NCI-H748 (cell line): ENCODE results near the gene TAL2.
"Not testable (repeated sequence)": the region's sequence is repeated elsewhere in the genome, so short reads cannot be mapped to it uniquely, and the experiment has no call there.

ENCODE experiments used
- DNase-seq: peaks from one replicate; lab custom pipeline; 2025; ENCODE audit not compliant: unreplicated experiment; lab: John Stamatoyannopoulos, UW

The TAL2 gene

DNA sequence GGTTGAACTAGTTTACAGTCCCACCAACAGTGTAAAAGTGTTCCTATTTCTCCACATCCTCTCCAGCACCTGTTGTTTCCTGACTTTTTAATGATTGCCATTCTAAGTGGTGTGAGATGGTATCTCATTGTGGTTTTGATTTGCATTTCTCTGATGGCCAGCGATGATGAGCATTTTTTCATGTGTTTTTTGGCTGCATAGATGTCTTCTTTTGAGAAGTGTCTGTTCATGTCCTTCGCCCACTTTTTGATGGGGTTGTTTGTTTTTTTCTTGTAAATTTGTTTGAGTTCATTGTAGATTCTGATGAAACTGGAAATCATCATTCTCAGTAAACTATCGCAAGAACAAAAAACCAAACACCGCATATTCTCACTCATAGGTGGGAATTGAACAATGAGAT, 41.4 kb downstream of the TAL2 start:
- DNase-seq = not testable (repeated sequence)

DNA sequence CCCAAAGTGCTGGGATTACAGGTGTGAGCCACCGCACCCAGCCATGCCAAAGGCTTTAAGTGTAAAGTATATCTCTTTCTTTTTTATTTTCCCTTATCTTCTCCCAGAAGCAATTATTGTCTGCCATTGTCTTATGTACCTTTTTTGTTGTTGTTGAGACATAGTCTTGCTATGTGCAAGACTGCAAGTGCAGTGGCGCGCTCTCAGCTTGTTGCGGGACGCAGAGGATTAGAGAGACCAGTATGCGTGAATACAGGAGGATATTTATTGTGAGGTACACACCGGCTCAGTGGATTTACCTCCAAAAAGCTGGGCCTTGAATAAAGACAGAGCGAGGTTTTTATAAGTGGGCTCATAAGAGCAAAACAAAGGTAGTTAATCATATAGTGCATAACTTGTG, 43.9 kb downstream of the TAL2 start:
- DNase-seq = no peak

DNA sequence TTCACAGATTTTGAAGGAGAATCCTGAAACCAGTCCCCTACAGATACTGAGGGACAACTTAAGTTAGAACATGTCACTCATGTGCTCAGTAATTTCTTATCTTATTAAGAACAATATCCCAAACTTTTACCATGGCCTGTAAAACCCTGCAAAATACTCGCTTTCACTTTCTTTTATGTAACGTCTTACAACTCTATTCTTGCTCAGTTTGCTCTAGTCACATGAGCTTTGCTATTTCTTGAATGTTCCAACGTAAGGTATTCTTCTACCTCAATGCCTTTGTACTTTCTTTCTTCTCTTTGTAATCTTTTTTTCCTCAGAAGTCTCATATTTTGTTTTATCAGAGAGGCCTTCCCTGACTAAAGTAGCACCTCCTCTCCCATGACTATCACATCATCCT, 46.1 kb downstream of the TAL2 start:
- no peak for DNase-seq

DNA sequence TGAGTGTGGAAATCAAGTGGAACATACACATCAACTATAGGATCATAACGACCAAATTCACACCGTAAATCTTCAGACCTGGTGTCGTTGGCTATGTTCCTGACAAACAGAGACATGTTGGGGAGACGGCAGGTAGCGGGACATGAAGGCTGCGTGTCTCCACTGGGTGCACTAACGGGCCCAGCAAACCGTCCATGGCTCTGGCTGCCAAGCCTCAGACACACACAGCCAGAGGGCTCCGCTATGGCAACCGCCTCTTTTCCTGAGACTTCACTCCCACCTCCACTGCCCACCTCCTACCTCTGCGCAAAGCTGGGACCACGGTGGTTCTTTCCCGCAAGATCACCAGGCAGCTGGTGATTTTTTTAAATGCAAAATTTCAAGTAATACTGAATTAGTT, 48.4 kb downstream of the TAL2 start:
- no peak for DNase-seq

DNA sequence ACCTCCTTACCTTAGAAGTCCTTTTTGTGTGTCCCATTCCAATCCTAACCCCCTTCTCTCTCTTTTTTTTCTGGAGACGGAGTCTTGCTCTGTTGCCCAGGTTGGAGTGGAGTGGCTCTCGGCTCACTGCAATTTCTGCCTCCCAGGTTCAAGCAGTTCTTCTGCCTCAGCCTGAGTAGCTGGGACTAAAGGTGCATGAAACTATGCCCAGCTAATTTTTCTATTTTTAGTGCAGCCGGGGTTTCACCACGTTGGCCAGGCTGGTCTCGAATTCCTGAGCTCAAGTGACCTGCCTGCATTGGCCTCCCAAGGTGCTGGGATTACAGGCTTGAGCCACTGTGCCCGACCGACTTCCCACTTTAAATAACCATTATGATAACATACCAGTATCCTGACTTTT, 49.6 kb downstream of the TAL2 start:
- no peak for DNase-seq

DNA sequence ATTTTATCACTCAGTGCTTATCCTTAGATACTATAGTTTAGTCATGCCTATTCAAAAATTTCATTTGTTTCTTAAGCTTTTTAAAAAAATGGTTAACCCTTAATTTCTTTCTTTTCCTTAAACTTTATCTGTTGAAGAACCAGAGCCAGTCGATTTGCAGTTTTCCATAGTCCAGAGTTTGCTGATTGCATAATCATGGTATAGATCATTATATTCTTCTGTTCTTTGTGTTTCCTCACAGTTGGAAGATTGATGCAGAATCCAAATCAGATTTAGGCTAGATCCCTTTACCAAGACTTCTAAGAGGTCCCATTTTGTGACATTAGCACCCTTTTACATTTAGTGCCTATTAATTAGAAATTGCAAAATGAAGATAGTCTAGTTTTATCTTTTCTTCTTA, 50.0 kb downstream of the TAL2 start:
- no peak for DNase-seq
